UCSD-AML1 (cell line): ENCODE measurements around the gene SEZ6L.

Source experiments
- DNase-seq: peaks from one replicate; lab custom pipeline; 2025; ENCODE audit not compliant: unreplicated experiment; lab: John Stamatoyannopoulos, UW

Gene SEZ6L

DNA sequence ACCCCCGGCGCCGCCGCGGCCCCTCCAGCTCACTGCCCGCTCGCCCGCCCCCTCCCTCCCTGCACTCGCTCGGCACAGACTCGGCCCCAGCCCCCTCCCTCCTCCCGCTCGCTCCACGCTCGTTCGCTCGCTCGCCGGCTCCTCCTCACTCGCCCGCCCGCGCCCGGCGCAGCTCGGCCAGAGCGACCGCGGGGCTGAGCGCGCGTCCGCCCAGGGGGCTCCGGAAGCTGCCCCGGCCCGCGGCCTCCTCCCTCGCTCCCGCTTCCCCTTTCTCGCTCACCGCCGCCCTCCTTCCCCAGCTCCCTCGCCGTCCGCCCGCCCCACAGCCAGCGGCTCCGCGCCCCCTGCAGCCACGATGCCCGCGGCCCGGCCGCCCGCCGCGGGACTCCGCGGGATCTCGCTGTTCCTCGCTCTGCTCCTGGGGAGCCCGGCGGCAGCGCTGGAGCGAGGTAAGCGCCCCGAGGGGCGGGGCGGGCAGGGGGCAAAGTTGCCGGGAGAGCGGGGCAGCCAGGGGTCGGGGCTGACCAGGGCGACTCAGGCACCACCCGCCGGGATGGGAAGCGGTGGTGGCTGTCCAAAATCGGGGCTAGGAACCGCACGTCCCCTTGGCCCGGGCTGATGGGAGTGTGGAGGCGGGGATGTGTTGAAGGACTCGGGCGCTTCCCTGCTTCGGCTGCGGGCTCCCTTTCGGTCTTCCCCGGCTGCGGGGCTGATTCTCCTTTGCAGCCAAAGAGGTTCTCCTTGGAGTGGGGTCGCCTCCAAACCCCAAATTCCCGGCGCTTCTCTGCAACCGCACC is at the start of gene SEZ6L:
Gene SEZ6L, plus strand, starts transcription at position 148 of the 797 bp plus-strand sequence. Its CDS starts 208 bp downstream, at position 356.
- no peak for DNase-seq

DNA sequence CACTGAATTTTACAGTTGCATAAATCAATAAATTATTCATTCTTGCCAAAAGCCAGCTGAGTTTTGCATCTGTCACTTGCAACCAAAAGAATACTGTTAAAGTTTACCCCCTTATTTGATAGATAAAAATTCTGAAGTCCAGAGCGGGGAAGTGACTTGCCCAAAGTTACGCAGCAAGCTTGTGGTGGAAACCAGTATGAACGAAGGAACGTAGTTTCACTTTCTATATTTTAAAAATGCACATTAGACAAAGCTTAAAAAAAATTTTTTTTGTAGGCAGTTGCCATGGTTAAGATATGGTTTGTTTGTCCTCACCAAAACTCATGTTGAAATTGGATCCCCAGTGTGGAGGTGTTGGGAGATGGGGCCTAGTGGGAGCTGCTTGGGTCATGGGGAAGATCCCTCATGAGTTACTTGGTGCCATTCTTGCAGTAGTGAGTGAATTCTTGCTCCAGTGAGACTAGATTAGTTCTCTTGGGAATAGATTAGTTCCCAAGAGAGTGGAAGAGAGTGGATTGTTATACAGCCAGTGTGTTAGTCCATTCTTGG is 46.3 kb upstream of the SEZ6L start:
- DNase-seq: no peak

- no peak for DNase-seq
Observed at GRCh38 chr22:26124991-26125725, 44.1 kb upstream of the SEZ6L start.

GRCh38 chr22:26127126-26127525 is 42.1 kb upstream of the SEZ6L start:
- DNase-seq: no peak

DNA sequence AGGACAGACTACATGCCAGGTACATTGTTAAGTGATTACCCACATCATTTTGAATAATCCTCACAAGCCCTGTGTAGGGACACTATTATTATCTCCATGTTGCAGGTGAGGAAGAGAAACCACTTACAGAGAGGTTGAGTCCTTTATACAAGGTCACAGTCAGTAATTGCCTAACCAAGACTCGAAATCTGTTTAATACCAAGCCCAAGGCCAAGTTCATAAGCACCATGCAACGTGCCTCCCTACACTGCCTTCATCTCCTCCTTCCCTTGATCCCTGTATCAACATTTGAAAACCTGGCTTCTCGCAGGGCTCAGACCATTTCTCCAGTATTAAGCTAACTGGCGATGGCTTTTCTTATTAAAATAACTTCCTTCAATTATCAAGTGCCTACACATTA is 41.7 kb upstream of the SEZ6L start:
- no peak for DNase-seq

GRCh38 chr22:26131589-26132154 is 37.6 kb upstream of the SEZ6L start:
- no peak for DNase-seq

DNA sequence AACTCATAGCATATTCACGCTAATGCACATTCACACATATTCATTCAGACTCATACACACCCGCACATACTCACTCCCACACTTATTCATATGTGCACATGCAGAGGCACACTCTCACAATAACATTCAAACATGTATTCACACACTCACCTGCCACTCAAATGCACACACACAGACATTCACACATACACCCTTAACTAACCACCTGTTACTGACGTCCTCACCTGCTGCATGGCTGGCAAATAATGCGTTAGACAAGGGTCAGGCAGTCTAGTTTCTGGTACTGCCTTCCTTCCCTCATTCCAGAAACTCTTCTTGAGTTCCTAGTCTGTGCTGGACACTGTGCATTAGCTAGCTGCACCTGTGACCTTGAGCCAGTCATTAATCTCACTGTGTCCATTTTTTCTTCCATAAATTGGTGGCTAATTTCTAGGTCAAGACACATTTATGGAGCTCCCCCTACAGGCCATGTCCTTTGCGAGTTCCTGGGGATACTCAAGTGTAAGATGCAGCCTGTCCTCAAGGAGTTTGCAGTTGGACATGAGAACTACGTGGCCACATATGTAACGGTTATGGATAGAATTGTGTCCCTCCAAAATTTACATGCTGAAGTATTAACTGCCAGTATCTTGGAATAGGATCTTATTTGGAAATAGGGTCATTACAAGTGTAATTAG is 34.5 kb upstream of the SEZ6L start:
- DNase-seq: no peak

DNA sequence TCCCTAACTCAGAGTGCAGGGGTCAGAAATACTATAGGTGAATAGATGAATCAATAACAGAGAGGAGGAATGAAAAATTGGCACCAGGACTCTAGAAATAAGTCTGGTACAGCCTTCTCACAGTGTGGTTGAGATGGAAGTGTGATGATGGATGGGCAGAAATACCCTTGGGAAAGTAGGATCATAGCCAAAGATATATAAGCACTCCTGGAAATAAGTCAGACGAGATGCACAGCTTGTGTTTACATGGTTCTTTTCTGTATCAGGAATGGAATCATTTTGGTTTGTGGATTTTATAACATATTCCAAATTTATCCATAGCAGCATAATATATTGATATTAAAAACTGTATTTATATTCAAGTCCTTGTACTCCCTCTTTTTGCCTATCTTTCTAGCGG is 33.5 kb upstream of the SEZ6L start:
- no peak for DNase-seq

- no peak for DNase-seq
Observed at GRCh38 chr22:26139310-26139709, 30.0 kb upstream of the SEZ6L start.

DNA sequence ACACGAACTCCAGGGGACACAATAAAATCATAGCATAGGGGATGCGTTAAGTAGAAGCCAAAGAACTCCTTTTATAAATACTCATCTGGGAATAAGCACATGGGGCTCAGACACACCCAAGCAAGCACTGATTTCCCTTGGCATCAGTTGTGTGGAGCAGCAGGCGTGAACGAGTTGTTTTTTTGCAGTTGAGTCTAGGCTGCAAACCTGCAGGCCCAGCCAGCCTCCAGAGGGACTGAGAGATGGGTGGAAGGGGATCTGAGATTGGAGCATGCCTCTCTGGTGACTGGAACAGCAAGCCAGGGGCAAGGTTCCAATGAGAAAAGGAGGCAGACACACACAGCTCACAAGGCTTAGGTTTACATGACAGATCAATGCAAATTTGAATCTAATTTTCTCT is 27.4 kb upstream of the SEZ6L start:
- DNase-seq: no peak

DNA sequence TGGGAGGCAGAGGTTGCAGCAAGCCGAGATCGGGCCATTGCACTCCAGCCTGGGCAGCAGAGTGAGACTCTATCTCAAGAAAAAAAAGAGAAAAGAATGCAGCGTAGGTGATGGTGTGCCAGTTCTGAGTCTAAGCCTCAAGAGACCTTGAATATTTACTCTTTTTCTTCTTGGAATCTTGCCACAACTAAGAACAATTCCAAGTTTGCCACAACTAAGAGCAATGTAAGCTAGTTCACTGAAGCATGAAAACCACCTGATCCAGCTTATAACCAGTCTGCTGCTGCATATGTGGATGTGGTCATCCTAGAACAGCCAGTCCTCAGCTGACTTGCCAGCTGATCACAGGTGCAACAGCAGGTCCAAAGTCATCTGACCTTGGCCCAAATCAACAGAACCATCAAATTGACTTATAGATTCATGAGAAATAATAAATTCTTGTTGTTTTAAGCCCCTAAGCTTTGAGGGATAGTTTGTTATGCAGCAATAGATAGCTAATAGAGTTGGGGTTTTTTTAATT is 25.4 kb upstream of the SEZ6L start:
- no peak for DNase-seq

GRCh38 chr22:26159886-26160285 is 9.4 kb upstream of the SEZ6L start:
- DNase-seq: no peak

- DNase-seq: no peak
Observed at GRCh38 chr22:26161746-26162145, 7.5 kb upstream of the SEZ6L start.

GRCh38 chr22:26162926-26163325 is 6.3 kb upstream of the SEZ6L start:
- no peak for DNase-seq

- no peak for DNase-seq
Observed at GRCh38 chr22:26164174-26164573, 5.1 kb upstream of the SEZ6L start.

DNA sequence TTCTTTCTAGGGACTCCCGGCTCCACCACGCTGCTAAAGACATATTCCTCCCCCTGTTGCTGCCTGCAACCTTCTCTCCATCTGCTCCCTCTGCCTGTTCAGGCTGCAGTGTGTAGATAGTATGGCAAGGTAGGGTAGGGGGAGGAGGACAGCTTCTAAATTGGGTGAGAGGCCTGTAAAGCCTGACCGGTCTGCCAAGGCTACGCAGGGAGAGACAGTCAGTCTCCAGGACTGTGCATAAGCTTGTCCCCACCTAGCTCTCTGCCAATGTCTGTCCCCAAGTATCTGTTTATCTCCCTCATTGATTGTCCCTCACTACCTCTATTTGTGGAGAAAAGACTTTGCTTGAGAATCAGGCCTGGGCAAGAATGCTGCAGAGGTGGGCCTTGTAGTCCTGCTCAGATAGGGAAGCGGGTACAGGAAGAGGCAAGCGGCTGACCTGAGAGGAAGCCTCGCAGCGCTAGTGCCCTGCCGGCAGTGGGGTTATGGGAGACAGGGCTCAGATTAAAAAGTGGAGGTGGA is 871 bp upstream of the SEZ6L start:
- DNase-seq: no peak

- no peak for DNase-seq
Observed at GRCh38 chr22:26168939-26169314, 335 bp upstream of the SEZ6L start.

GRCh38 chr22:26170112-26170492 is 840 bp downstream of the SEZ6L start:
- DNase-seq: no peak

DNA sequence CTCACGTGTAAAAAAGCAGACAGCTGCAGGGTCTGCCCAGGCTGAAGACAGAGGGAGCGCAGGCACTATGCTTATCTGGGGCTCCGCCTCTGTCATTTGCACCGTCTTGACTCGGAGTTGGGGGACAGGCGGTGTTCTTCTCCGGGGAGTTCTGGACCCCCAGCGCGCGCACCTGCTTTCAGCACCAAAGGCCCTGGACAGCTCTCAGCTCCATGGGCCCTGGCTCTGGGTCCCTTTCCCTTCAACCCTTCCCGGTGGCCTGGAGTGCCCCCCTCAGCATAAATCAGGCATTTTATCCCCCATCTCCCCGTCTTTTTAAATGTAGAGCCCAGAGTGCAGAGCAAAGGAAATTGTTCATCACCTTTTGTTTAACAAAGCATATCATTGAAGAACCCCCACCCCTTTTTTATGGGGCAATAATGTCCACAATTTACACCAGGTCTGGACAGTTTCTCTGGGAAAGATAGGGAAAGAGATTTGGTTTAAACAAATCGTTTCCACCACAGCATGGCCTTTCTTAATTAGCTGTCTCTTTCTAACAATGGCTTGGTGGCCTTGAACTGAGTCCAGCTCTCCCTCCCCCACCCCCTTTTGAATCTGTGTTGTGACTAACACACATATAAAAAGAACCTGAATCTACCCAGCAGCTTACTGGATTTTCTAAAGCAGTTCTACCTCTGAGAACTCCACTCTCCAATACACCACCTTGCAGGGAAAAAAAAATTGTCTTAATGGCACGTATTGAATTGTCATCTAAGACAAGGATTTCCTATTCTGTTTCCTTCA is 1.7 kb downstream of the SEZ6L start:
- DNase-seq: no peak

GRCh38 chr22:26172389-26172990 is 3.2 kb downstream of the SEZ6L start:
- no peak for DNase-seq
